BJ (cell line): ENCODE data around the gene CEACAM8. TPM values are rescaled to one million over a fixed set of nuclear protein-coding genes. Genes with fewer than 3 reads are reported as not detected.
A peak's percentile ranks its signal among the peaks of the same experiment; 100 is the strongest.
"Not testable (repeated sequence)": the region's sequence is repeated elsewhere in the genome, so short reads cannot be mapped to it uniquely, and the experiment has no call there.

Experiments used
- CTCF ChIA-PET: fragments of 350-600 bp; formaldehyde crosslinking; extraction: SDS; loops from one replicate; lab custom pipeline; 2021; ENCODE audit warnings: antibody characterized with exemption, inconsistent platforms; lab: Yijun Ruan, JAX
- POLR2A ChIA-PET: fragments of 300-600 bp; sonication (Branson Sonifier 250); formaldehyde crosslinking; extraction: SDS; loops from one replicate; lab custom pipeline; 2021; ENCODE audit warnings: antibody characterized with exemption; lab: Charles Lee
- DNase-seq: peaks from one replicate; pipeline ENCODE4 v3.0.0-alpha.2; 2011; ENCODE audit warnings: low read depth
- H3K27me3 ChIP-seq: 2 replicates; pipeline ENCODE4 v1.6.0; 2011; ENCODE audit warnings: low read length; ENCODE audit not compliant: control insufficient read depth, insufficient read depth
- H3K36me3 ChIP-seq: 2 replicates; pipeline ENCODE4 v1.5.1; 2011; ENCODE audit warnings: low read length; ENCODE audit not compliant: control insufficient read depth, insufficient read depth
- H3K4me3 ChIP-seq: 2 replicates; pipeline ENCODE4 v1.5.1; 2011; ENCODE audit warnings: low read depth, mild to moderate bottlenecking, control low read depth, low read length
- CTCF ChIP-seq: IDR thresholded peaks from 2 replicates; pipeline ENCODE4 v1.5.1; 2011; ENCODE audit warnings: low read depth, mild to moderate bottlenecking, control low read depth, inconsistent platforms, low read length, moderate library complexity; ENCODE audit not compliant: insufficient read depth
- polyA plus RNA-seq: library from polyadenylated mRNA; depleted of rRNA; stranded (reverse); fragments of >200 nt; gene quantifications from 2 replicates; pipeline ENCODE4 v1.2.3, GENCODE V29; 2011

CEACAM8 gene
- polyA plus RNA-seq, 1 experiment = not detected

GRCh38 chr19:42554046-42554575, 40.6 kb downstream of the CEACAM8 start:
- TF ChIP-seq CTCF = no peak
- Histone ChIP-seq H3K4me3 (no peak overlapping the region), H3K36me3 (no peaks in the 10 kb centered on the region), H3K27me3 (peaks cover 41% of the 10 kb centered on the region)
- no peak for DNase-seq
- ChIA-PET CTCF (interaction anchor here (0.6 to 4.1 kb wide), 3 partner anchors 9 to 1087 kb away, joined by 3 to 17 read pairs (median 3); no protein-coding TSS in a partner anchor), POLR2A (no interaction called here)

GRCh38 chr19:42553292-42554045, 41.3 kb downstream of the CEACAM8 start:
- CTCF ChIA-PET = interaction anchor here (0.6 to 4.1 kb wide), 4 partner anchors 9 to 1088 kb away, joined by 3 to 17 read pairs (median 3); no protein-coding TSS in a partner anchor
- Histone ChIP-seq H3K27me3 (peaks cover 39% of the 10 kb centered on the region), H3K4me3 (no peak overlapping the region), H3K36me3 (no peaks in the 10 kb centered on the region)
- TF ChIP-seq CTCF = no peak
- POLR2A ChIA-PET = interaction anchor here (0.6 kb wide), 1 partner anchor 148 kb away, joined by 32 read pairs; no protein-coding TSS in a partner anchor
- DNase-seq = peak; percentile 67

- DNase-seq = no peak
- TF ChIP-seq CTCF = no peak
- Histone ChIP-seq H3K36me3 (no peaks in the 10 kb centered on the region), H3K27me3 (peaks cover 36% of the 10 kb centered on the region), H3K4me3 (no peak overlapping the region)
- ChIA-PET POLR2A (interaction anchor here (0.6 kb wide), 1 partner anchor 149 kb away, joined by 32 read pairs; no protein-coding TSS in a partner anchor), CTCF (interaction anchor here (1.1 to 4.1 kb wide), 5 partner anchors 10 to 114 kb away, joined by 3 to 17 read pairs (median 3); no protein-coding TSS in a partner anchor)
Measured at GRCh38 chr19:42552086-42553065, 42.3 kb downstream of the CEACAM8 start.

- peaks cover 31% of the 10 kb centered on the region for H3K27me3 ChIP-seq
- CTCF ChIA-PET = interaction anchor here (1.2 kb wide), 1 partner anchor 16 kb away, joined by 3 read pairs; no protein-coding TSS in a partner anchor
- H3K36me3 ChIP-seq, DNase-seq, H3K4me3 ChIP-seq, POLR2A ChIA-PET: not testable (repeated sequence)
Measured at GRCh38 chr19:42550521-42550920, 44.2 kb downstream of the CEACAM8 start.

- H3K4me3 ChIP-seq, DNase-seq, POLR2A ChIA-PET, H3K36me3 ChIP-seq: not testable (repeated sequence)
- peaks cover 19% of the 10 kb centered on the region for H3K27me3 ChIP-seq
- CTCF ChIA-PET = interaction anchor here (2.5 kb wide), 1 partner anchor 14 kb away, joined by 7 read pairs; no protein-coding TSS in a partner anchor
Measured at GRCh38 chr19:42549067-42549466, 45.7 kb downstream of the CEACAM8 start.
